Prostate gland (tissue), 2 donors: Measurements from ENCODE around the gene TP53BP2.

ENCODE experiments used
- POLR2A ChIP-seq: fragments of 450-650 bp; IDR thresholded peaks from one replicate; pipeline ENCODE4 v1.6.1; 2016; ENCODE audit warnings: antibody characterized with exemption, mild to moderate bottlenecking
- TF ChIP-seq, protein P1 (sequence below), 4 experiments: fragments of 200-600 bp in 2 of 4; fragments of 450-650 bp in 2 of 4; sonication (generic) in 2 of 4; IDR thresholded peaks; 1 replicate in 3 of 4; 2 replicates in 1 of 4; pipeline ENCODE4 v1.5.1; 2016 to 2019; ENCODE audit warnings: antibody characterized with exemption in 4 of 4, mild to moderate bottlenecking in 2 of 4, moderate library complexity in 2 of 4

DNA sequence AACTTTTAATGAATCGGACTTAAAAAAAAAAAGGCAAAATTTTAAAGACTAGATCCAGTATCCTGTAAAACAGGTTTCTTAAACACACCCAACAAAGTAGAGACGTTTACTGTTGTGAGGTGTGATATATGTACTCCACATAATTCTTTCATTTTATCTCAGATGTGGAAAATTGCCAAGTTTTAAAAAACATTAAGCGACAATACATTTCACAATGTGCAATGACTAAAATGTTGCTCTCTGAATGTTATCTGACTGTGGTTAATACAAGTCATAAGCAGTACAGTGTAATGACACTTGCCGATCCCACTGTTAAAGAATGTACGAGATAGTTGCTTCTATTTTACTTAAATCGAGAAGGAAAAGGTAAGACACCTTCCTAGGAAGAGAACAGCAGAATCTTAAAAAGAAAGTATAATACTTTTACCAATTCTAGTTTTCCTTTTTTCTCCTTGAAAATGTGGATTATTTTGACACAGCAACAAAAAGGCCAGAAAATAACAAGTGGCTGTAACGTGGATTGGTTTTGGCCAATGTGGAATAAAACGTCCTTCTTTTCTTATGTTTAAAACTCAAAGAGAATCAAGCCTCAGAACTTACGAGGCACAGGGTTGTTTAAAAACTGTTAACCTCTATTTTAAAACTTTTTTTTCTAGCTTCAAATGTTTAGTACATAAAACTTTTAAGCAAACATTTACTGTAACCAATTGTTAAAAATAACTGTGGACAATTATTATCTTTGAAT, 51.4 kb downstream of the TP53BP2 start:
- TF ChIP-seq, protein P1, sequence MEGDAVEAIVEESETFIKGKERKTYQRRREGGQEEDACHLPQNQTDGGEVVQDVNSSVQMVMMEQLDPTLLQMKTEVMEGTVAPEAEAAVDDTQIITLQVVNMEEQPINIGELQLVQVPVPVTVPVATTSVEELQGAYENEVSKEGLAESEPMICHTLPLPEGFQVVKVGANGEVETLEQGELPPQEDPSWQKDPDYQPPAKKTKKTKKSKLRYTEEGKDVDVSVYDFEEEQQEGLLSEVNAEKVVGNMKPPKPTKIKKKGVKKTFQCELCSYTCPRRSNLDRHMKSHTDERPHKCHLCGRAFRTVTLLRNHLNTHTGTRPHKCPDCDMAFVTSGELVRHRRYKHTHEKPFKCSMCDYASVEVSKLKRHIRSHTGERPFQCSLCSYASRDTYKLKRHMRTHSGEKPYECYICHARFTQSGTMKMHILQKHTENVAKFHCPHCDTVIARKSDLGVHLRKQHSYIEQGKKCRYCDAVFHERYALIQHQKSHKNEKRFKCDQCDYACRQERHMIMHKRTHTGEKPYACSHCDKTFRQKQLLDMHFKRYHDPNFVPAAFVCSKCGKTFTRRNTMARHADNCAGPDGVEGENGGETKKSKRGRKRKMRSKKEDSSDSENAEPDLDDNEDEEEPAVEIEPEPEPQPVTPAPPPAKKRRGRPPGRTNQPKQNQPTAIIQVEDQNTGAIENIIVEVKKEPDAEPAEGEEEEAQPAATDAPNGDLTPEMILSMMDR (IDR thresholded peaks at IDR 0.05) = no peak
- no peak for TF ChIP-seq POLR2A
